ENCODE data around the gene SRGAP3.

- no peak for TF ChIP-seq CTCF (IDR thresholded peaks at IDR 0.05; ENCODE audit: low read length)
- TF ChIP-seq EZH2 (IDR thresholded peaks at IDR 0.05; ENCODE audit: borderline replicate concordance, low read length): no peak
Observed at GRCh38 chr3:9290566-9290965, 41.1 kb upstream of the SRGAP3 start.
